ENCODE data around the gene GDF15. TPM values are rescaled to one million over a fixed set of nuclear protein-coding genes. Genes with fewer than 3 reads are reported as not detected.
A peak's percentile ranks its signal among the peaks of the same experiment; 100 is the strongest.
"Not testable (repeated sequence)": the region's sequence is repeated elsewhere in the genome, so short reads cannot be mapped to it uniquely, and the experiment has no call there.

Gene GDF15
- total RNA-seq, result not detected in 2 replicates

- intact Hi-C loops (cut with micrococcal nuclease), result loop anchor here (5.0 kb wide), 1 partner anchor 184 kb away; the partner anchor contains the start of gene RAB3A
- no peak for DNase-seq (ENCODE audit: low spot score)
- Mint-ChIP-seq H3K4me3 (no peak within 1 kb of the TSS), H3K36me3 (ENCODE audit: low read depth) (no peaks in the 10 kb centered on the region), H3K27ac (no peak within 1 kb of the TSS), H3K27me3 (ENCODE audit: insufficient read depth) (peaks cover 53% of the 10 kb centered on the region), H3K9me3 (no peaks in the 10 kb centered on the region), H3K4me1 (ENCODE audit: low read depth) (peaks cover 5% of the 10 kb centered on the region)
Measured at GRCh38 chr19:18385675-18386542, at the start of gene GDF15. GDF15 (plus strand) TSS chr19:18386158; CDS start chr19:18386190, 32 bp downstream.

- H3K9me3 Mint-ChIP-seq, result no peaks in the 10 kb centered on the region
- intact Hi-C loops (cut with micrococcal nuclease), result no loop called here
- H3K27me3 Mint-ChIP-seq (ENCODE audit: insufficient read depth), result peaks cover 2% of the 10 kb centered on the region
- H3K4me1 Mint-ChIP-seq (ENCODE audit: low read depth), result peaks cover 11% of the 10 kb centered on the region
- H3K36me3 Mint-ChIP-seq (ENCODE audit: low read depth), result peaks cover 2% of the 10 kb centered on the region
- H3K27ac Mint-ChIP-seq, result no peak overlapping the region
- no peak for DNase-seq (ENCODE audit: low spot score)
- H3K4me3 Mint-ChIP-seq, result peak overlapping the region; percentile 49
Measured at GRCh38 chr19:18338541-18338940, 47.4 kb upstream of the GDF15 start.

GRCh38 chr19:18339723-18340122 is 46.2 kb upstream of the GDF15 start:
- Mint-ChIP-seq H3K9me3 (no peaks in the 10 kb centered on the region), H3K27ac (peak overlapping the region; percentile 86), H3K4me1 (ENCODE audit: low read depth) (peaks cover 11% of the 10 kb centered on the region), H3K36me3 (ENCODE audit: low read depth) (peaks cover 2% of the 10 kb centered on the region), H3K4me3 (peak overlapping the region; percentile 90), H3K27me3 (ENCODE audit: insufficient read depth) (peaks cover 2% of the 10 kb centered on the region)
- intact Hi-C loops (cut with micrococcal nuclease), result loop anchor here (1.0 kb wide), 2 partner anchors 11 to 135 kb away; partner anchors contain the start of gene RAB3A
- no peak for DNase-seq (ENCODE audit: low spot score)

GRCh38 chr19:18340190-18340989 is 45.6 kb upstream of the GDF15 start, which contains the start of gene PGPEP1:
PGPEP1 (plus strand) TSS chr19:18340598; CDS start chr19:18340682, 84 bp downstream.
- Mint-ChIP-seq H3K9me3 (no peaks in the 10 kb centered on the region), H3K27ac (peak within 1 kb of the TSS; percentile 86), H3K4me3 (peak within 1 kb of the TSS; percentile 90), H3K27me3 (ENCODE audit: insufficient read depth) (peaks cover 2% of the 10 kb centered on the region), H3K4me1 (ENCODE audit: low read depth) (peaks cover 11% of the 10 kb centered on the region), H3K36me3 (ENCODE audit: low read depth) (peaks cover 2% of the 10 kb centered on the region)
- peak; percentile 62 for DNase-seq (ENCODE audit: low spot score)
- intact Hi-C loops (cut with micrococcal nuclease), result loop anchor here (1.0 kb wide), 2 partner anchors 12 to 136 kb away; partner anchors contain the start of gene RAB3A

- Mint-ChIP-seq H3K9me3 (no peaks in the 10 kb centered on the region), H3K4me3 (peak overlapping the region; percentile 85), H3K36me3 (ENCODE audit: low read depth) (peaks cover 2% of the 10 kb centered on the region), H3K4me1 (ENCODE audit: low read depth) (peaks cover 11% of the 10 kb centered on the region), H3K27ac (peak overlapping the region; percentile 83), H3K27me3 (ENCODE audit: insufficient read depth) (no peaks in the 10 kb centered on the region)
- peak; percentile 37 for DNase-seq (ENCODE audit: low spot score)
- intact Hi-C loops (cut with micrococcal nuclease), result loop anchor here (1.0 kb wide), 2 partner anchors 13 to 137 kb away; partner anchors contain the start of gene RAB3A
Measured at GRCh38 chr19:18340990-18341868, 44.7 kb upstream of the GDF15 start.

- DNase-seq (ENCODE audit: low spot score), result no peak
- intact Hi-C loops (cut with micrococcal nuclease), result no loop called here
- peak overlapping the region; percentile 85 for H3K4me3 Mint-ChIP-seq
- no peak overlapping the region for H3K27ac Mint-ChIP-seq
- no peaks in the 10 kb centered on the region for H3K27me3 Mint-ChIP-seq (ENCODE audit: insufficient read depth)
- H3K36me3 Mint-ChIP-seq (ENCODE audit: low read depth), result peaks cover 5% of the 10 kb centered on the region
- no peaks in the 10 kb centered on the region for H3K9me3 Mint-ChIP-seq
- H3K4me1 Mint-ChIP-seq (ENCODE audit: low read depth), result peaks cover 11% of the 10 kb centered on the region
Measured at GRCh38 chr19:18342090-18342632, 43.8 kb upstream of the GDF15 start.

GRCh38 chr19:18344582-18344950 is 41.4 kb upstream of the GDF15 start:
- Mint-ChIP-seq H3K9me3 (no peaks in the 10 kb centered on the region), H3K4me1 (ENCODE audit: low read depth) (peaks cover 9% of the 10 kb centered on the region), H3K36me3 (ENCODE audit: low read depth) (peaks cover 7% of the 10 kb centered on the region), H3K27ac (no peak overlapping the region), H3K4me3 (no peak overlapping the region), H3K27me3 (ENCODE audit: insufficient read depth) (no peaks in the 10 kb centered on the region)
- intact Hi-C loops (cut with micrococcal nuclease), result no loop called here
- no peak for DNase-seq (ENCODE audit: low spot score)

- no peaks in the 10 kb centered on the region for H3K27me3 Mint-ChIP-seq (ENCODE audit: insufficient read depth)
- no peaks in the 10 kb centered on the region for H3K9me3 Mint-ChIP-seq
- no peak for DNase-seq (ENCODE audit: low spot score)
- H3K4me1 Mint-ChIP-seq (ENCODE audit: low read depth), result peaks cover 6% of the 10 kb centered on the region
- peaks cover 7% of the 10 kb centered on the region for H3K36me3 Mint-ChIP-seq (ENCODE audit: low read depth)
- no peak overlapping the region for H3K4me3 Mint-ChIP-seq
- no peak overlapping the region for H3K27ac Mint-ChIP-seq
- intact Hi-C loops (cut with micrococcal nuclease), result no loop called here
Measured at GRCh38 chr19:18345296-18345695, 40.7 kb upstream of the GDF15 start.

GRCh38 chr19:18346091-18346490 is 39.9 kb upstream of the GDF15 start:
- H3K4me3 Mint-ChIP-seq, result no peak overlapping the region
- H3K9me3 Mint-ChIP-seq, result no peaks in the 10 kb centered on the region
- DNase-seq (ENCODE audit: low spot score), result no peak
- H3K36me3 Mint-ChIP-seq (ENCODE audit: low read depth), result peaks cover 7% of the 10 kb centered on the region
- H3K27ac Mint-ChIP-seq, result no peak overlapping the region
- H3K4me1 Mint-ChIP-seq (ENCODE audit: low read depth), result peaks cover 5% of the 10 kb centered on the region
- intact Hi-C loops (cut with micrococcal nuclease), result no loop called here
- H3K27me3 Mint-ChIP-seq (ENCODE audit: insufficient read depth), result no peaks in the 10 kb centered on the region

- Mint-ChIP-seq H3K27me3 (ENCODE audit: insufficient read depth) (no peaks in the 10 kb centered on the region), H3K27ac (no peak overlapping the region), H3K4me3 (no peak overlapping the region), H3K4me1 (ENCODE audit: low read depth) (no peaks in the 10 kb centered on the region), H3K9me3 (no peaks in the 10 kb centered on the region), H3K36me3 (ENCODE audit: low read depth) (peaks cover 7% of the 10 kb centered on the region)
- DNase-seq (ENCODE audit: low spot score), result no peak
- intact Hi-C loops (cut with micrococcal nuclease), result no loop called here
Measured at GRCh38 chr19:18348171-18348570, 37.8 kb upstream of the GDF15 start.

GRCh38 chr19:18348818-18349339 is 37.1 kb upstream of the GDF15 start:
- DNase-seq (ENCODE audit: low spot score); H3K36me3 Mint-ChIP-seq (ENCODE audit: low read depth); H3K4me1 Mint-ChIP-seq (ENCODE audit: low read depth); H3K27me3 Mint-ChIP-seq (ENCODE audit: insufficient read depth); H3K27ac Mint-ChIP-seq; H3K9me3 Mint-ChIP-seq; H3K4me3 Mint-ChIP-seq: not testable (repeated sequence)
- intact Hi-C loops (cut with micrococcal nuclease), result loop anchor here (1.0 kb wide), 1 partner anchor 61 kb away; no protein-coding TSS in a partner anchor
